B cell (primary cell): ENCODE measurements around the gene MUC6. TPM values are rescaled to one million over a fixed set of nuclear protein-coding genes. Genes with fewer than 3 reads are reported as not detected.

Experiments used
- ATAC-seq: fragments of 200-7000 bp; cut with Tn5 transposase; one replicate; pipeline ENCODE4 v1.10.0; 2021; ENCODE audit warnings: low read depth, mild to moderate bottlenecking, moderate number of reproducible peaks, moderate library complexity
- CTCF ChIA-PET: fragments of 350-600 bp; sonication (Branson Sonifier 250); formaldehyde crosslinking; loops from one replicate; lab custom pipeline; 2021; ENCODE audit warnings: antibody characterized with exemption, inconsistent platforms; lab: Charles Lee
- POLR2A ChIA-PET: fragments of 350-600 bp; sonication (Branson Sonifier 250); formaldehyde crosslinking; loops from one replicate; lab custom pipeline; 2021; ENCODE audit warnings: antibody characterized with exemption; lab: Charles Lee
- DNase-seq: peaks from one replicate; pipeline ENCODE4 v3.0.0; 2013
- H2AFZ ChIP-seq: 2 replicates; pipeline ENCODE4 v1.6.1; 2012; ENCODE audit warnings: mild to moderate bottlenecking, low read depth, low read length; ENCODE audit not compliant: insufficient read depth, poor library complexity, severe bottlenecking
- H3K27ac ChIP-seq, 2 donors: 1 replicate in 1 of 2; 2 replicates in 1 of 2; pipeline ENCODE4 v1.5.1; 2012 to 2013; ENCODE audit warnings: low read length in 2 of 2, mild to moderate bottlenecking in 2 of 2, moderate library complexity in 1 of 2
- H3K27me3 ChIP-seq, 4 experiments: fragments of 200-600 bp in 1 of 4; sonication (generic) in 1 of 4; replicated peaks in 1 of 4; 1 replicate in 2 of 4; 2 replicates in 2 of 4; pipeline versions ENCODE4 v1.6.1 to v1.7.0; 2013 to 2016; ENCODE audit warnings: low read length in 3 of 4, mild to moderate bottlenecking in 2 of 4, mixed read lengths in 1 of 4, moderate library complexity in 1 of 4; ENCODE audit not compliant: insufficient read depth in 4 of 4, control insufficient read depth in 3 of 4; ENCODE audit errors: control extremely low read depth in 1 of 4
- H3K36me3 ChIP-seq, 2 experiments: replicated peaks in 1 of 2; 1 replicate in 1 of 2; 2 replicates in 1 of 2; pipeline versions ENCODE4 v1.6.1 to v1.7.1; 2013; ENCODE audit warnings: low read length in 1 of 2; ENCODE audit not compliant: insufficient read depth in 2 of 2, control insufficient read depth in 1 of 2; ENCODE audit errors: control extremely low read depth in 1 of 2, extremely low read depth in 1 of 2
- H3K4me1 ChIP-seq, 2 donors: fragments of 200-600 bp in 1 of 2; sonication (generic) in 1 of 2; 1 replicate in 1 of 2; 2 replicates in 1 of 2; pipeline versions ENCODE4 v1.5.1 to v1.6.1; 2013 to 2017; ENCODE audit warnings: low read length in 2 of 2; ENCODE audit not compliant: control insufficient read depth in 2 of 2, insufficient read depth in 2 of 2
- H3K4me2 ChIP-seq: replicated peaks from 2 replicates; pipeline ENCODE3; 2012; ENCODE audit warnings: mild to moderate bottlenecking, low read depth, low read length; ENCODE audit not compliant: poor library complexity, severe bottlenecking
- H3K4me3 ChIP-seq, 5 experiments: fragments of 200-600 bp in 1 of 5; sonication (generic) in 1 of 5; 1 replicate in 3 of 5; 2 replicates in 2 of 5; pipeline versions ENCODE4 v1.5.1 to v1.7.0; 2011 to 2016; ENCODE audit warnings: low read length in 4 of 5, mild to moderate bottlenecking in 4 of 5, low read depth in 2 of 5, control low read depth in 1 of 5, moderate library complexity in 1 of 5; ENCODE audit not compliant: insufficient read depth in 1 of 5; ENCODE audit errors: control extremely low read depth in 1 of 5, extremely low read depth in 1 of 5
- H3K79me2 ChIP-seq: fragments of 200-600 bp; sonication (generic); one replicate; pipeline ENCODE4 v1.6.0; 2016; ENCODE audit warnings: low read length; ENCODE audit not compliant: control insufficient read depth, insufficient read depth
- H3K9ac ChIP-seq: fragments of 200-600 bp; sonication (generic); 2 replicates; pipeline ENCODE4 v1.6.1; 2017; ENCODE audit warnings: mild to moderate bottlenecking, low read length, moderate library complexity
- H3K9me3 ChIP-seq, 3 donors: one replicate each; pipeline versions ENCODE4 v1.6.1 to v1.7.1; 2013; ENCODE audit warnings: low read length in 2 of 3; ENCODE audit not compliant: control insufficient read depth in 2 of 3, insufficient read depth in 1 of 3; ENCODE audit errors: control extremely low read depth in 1 of 3
- H4K20me1 ChIP-seq: 2 replicates; pipeline ENCODE4 v1.6.0; 2012; ENCODE audit warnings: mild to moderate bottlenecking, low read length; ENCODE audit not compliant: insufficient read depth, control insufficient read depth, poor library complexity, severe bottlenecking
- H3K27ac Mint-ChIP-seq: one replicate; pipeline ENCODE4 v1.8.0; 2021; ENCODE audit warnings: mixed read lengths
- H3K27me3 Mint-ChIP-seq: one replicate; pipeline ENCODE4 v1.8.0; 2021; ENCODE audit warnings: mixed read lengths
- H3K4me1 Mint-ChIP-seq: one replicate; pipeline ENCODE4 v1.8.0; 2021; ENCODE audit warnings: mixed read lengths
- H3K4me3 Mint-ChIP-seq: one replicate; pipeline ENCODE4 v1.8.0; 2021; ENCODE audit warnings: mixed read lengths
- H3K9me3 Mint-ChIP-seq: one replicate; pipeline ENCODE4 v1.8.0; 2022; ENCODE audit warnings: mixed read lengths; ENCODE audit not compliant: insufficient read depth
- CTCF ChIP-seq: fragments of 200-600 bp; IDR thresholded peaks from one replicate; pipeline ENCODE4 v1.8.0; 2022; ENCODE audit warnings: antibody characterized with exemption, mild to moderate bottlenecking
- EZH2 ChIP-seq: IDR thresholded peaks from 2 replicates; pipeline ENCODE4 v1.6.1; 2012; ENCODE audit warnings: borderline replicate concordance, low read depth, mild to moderate bottlenecking, moderate library complexity, low read length; ENCODE audit not compliant: insufficient read depth, poor library complexity, severe bottlenecking
- WGBS: methylation state at CpG from one replicate; pipeline ENCODE4 v1.1.5; 2013; ENCODE audit warnings: missing lambda C conversion rate; ENCODE audit not compliant: insufficient coverage; 5-methylcytosine and 5-hydroxymethylcytosine counted together
- intact Hi-C: fragments of 100-400 bp; cut with micrococcal nuclease; formaldehyde crosslinking; loops from one replicate; pipeline ENCODE4 v1.10.0; 2022
- polyA plus RNA-seq: library from polyadenylated mRNA; depleted of rRNA; stranded (reverse); fragments of >200 nt; gene quantifications from 2 replicates; pipeline ENCODE4 v1.2.3, GENCODE V29; 2012
- total RNA-seq, 2 donors: library from RNA; stranded (reverse); fragments of 120-200 nt in 1 of 2; gene quantifications; 1 replicate in 1 of 2; 2 replicates in 1 of 2; pipeline versions ENCODE4 v1.2.3 to v1.2.4, GENCODE V29; 2013 to 2022

The MUC6 gene
- total and polyA plus RNA-seq, 2 donors (not counting 1 experiment from before 2014, with no cell fraction given), result not detected

- intact Hi-C loops, result no loop called here
- H3K9me3 ChIP-seq, result peaks cover 0 to 2% (median 0%) of the 10 kb centered on the region in 3 donors
- no peaks in the 10 kb centered on the region for H3K27me3 Mint-ChIP-seq
- H4K20me1 ChIP-seq, result no peaks in the 10 kb centered on the region
- no peak overlapping the region for H3K9ac ChIP-seq
- no peaks in the 10 kb centered on the region for H3K9me3 Mint-ChIP-seq
- H3K27me3 ChIP-seq, result no peaks in the 10 kb centered on the region
- 97% methylated on average over 50 of the region's 50 CpGs for WGBS
- no peaks in the 10 kb centered on the region for H3K36me3 ChIP-seq
- POLR2A ChIA-PET, result no interaction called here
- no peak overlapping the region for H2AFZ ChIP-seq
- no peaks in the 10 kb centered on the region for H3K4me1 ChIP-seq
- no peak overlapping the region for H3K4me3 ChIP-seq
- ATAC-seq, result no peak
- no peak overlapping the region for H3K4me3 Mint-ChIP-seq
- no peak for DNase-seq
- H3K27ac Mint-ChIP-seq, result no peak overlapping the region
- no peaks in the 10 kb centered on the region for H3K4me1 Mint-ChIP-seq
- H3K4me2 ChIP-seq, result no peak overlapping the region
- H3K79me2 ChIP-seq, result no peaks in the 10 kb centered on the region
- TF ChIP-seq CTCF, result no peak
- TF ChIP-seq EZH2, result no peak
- no peak overlapping the region for H3K27ac ChIP-seq
- CTCF ChIA-PET, result no interaction called here
Observed at GRCh38 chr11:1023811-1024596, 12.5 kb downstream of the MUC6 start.

- Histone ChIP-seq H3K9ac (no peak overlapping the region), H3K4me1 (no peaks in the 10 kb centered on the region), H3K79me2 (no peaks in the 10 kb centered on the region), H3K4me2 (no peak overlapping the region), H2AFZ (no peak overlapping the region), H3K4me3 (no peak overlapping the region), H3K27me3 (no peaks in the 10 kb centered on the region), H4K20me1 (no peaks in the 10 kb centered on the region), H3K9me3 (peaks cover 0 to 2% (median 0%) of the 10 kb centered on the region in 3 donors), H3K36me3 (no peaks in the 10 kb centered on the region), H3K27ac (no peak overlapping the region)
- H3K4me1 Mint-ChIP-seq, result no peaks in the 10 kb centered on the region
- intact Hi-C loops, result no loop called here
- ChIA-PET POLR2A (no interaction called here), CTCF (no interaction called here)
- no peak overlapping the region for H3K4me3 Mint-ChIP-seq
- H3K9me3 Mint-ChIP-seq, result no peaks in the 10 kb centered on the region
- no peak overlapping the region for H3K27ac Mint-ChIP-seq
- ATAC-seq (no peak), DNase-seq (no peak)
- no peaks in the 10 kb centered on the region for H3K27me3 Mint-ChIP-seq
- no peak for TF ChIP-seq EZH2
- TF ChIP-seq CTCF, result no peak
- 97% methylated on average over 28 of the region's 28 CpGs for WGBS
Observed at GRCh38 chr11:1022908-1023810, 13.4 kb downstream of the MUC6 start.
